GM21381 (cell line): ENCODE data around the gene GRIA1.

Source experiments
- ATAC-seq: cut with Tn5 transposase; IDR thresholded peaks from one replicate; pipeline ENCODE4 v1.9.1; 2021; ENCODE audit warnings: mild to moderate bottlenecking, moderate library complexity; ENCODE audit not compliant: unreplicated experiment

The GRIA1 gene

DNA sequence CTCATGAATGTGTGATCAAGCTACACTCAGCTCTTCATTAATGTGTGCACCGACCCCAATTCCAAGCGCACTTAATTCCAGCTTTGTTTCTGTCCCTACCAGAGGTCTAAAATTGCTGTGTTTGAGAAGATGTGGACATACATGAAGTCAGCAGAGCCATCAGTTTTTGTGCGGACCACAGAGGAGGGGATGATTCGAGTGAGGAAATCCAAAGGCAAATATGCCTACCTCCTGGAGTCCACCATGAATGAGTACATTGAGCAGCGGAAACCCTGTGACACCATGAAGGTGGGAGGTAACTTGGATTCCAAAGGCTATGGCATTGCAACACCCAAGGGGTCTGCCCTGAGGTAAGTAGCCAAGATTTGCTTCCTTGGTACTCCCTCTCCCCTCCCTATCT, 279.6 kb downstream of the GRIA1 start:
- no peak for ATAC-seq

DNA sequence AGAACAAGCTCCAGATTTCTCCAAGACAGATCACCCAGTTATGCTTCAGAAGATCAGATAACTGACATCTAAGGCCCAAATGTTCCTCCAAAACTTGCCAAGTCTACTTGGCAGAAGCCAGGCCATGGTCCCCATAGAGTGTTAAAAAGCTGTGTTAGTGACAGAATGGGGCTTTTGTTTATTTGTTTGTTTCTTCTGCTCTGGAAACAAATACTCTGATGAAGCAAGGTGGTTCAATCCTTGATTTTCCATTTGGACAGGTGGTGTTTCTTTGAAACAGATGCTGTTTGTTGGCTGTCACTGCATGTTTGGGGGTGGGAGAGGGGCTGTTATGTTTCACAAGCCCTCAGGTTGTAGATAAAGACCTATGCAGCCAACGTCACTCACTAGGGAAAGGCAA, 284.2 kb downstream of the GRIA1 start:
- ATAC-seq = no peak

DNA sequence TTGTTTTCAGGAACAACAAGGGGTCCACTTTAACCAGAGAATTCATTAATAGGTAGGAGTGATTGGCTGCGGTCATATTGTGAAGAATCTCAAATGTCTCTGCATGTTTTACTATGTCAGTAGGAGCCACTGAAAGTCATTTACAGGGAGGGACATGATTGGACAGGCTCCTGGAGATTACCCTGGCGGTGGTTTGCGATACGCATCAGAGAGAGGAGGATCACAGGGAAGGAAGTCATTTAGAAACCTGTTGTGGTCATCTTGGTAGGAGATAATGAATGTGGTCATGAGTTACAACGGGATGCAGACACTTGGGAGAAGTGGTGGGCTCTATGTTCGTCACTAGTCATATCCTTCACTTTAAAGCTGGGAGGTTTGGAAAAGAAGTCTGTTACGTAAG, 285.5 kb downstream of the GRIA1 start:
- no peak for ATAC-seq

DNA sequence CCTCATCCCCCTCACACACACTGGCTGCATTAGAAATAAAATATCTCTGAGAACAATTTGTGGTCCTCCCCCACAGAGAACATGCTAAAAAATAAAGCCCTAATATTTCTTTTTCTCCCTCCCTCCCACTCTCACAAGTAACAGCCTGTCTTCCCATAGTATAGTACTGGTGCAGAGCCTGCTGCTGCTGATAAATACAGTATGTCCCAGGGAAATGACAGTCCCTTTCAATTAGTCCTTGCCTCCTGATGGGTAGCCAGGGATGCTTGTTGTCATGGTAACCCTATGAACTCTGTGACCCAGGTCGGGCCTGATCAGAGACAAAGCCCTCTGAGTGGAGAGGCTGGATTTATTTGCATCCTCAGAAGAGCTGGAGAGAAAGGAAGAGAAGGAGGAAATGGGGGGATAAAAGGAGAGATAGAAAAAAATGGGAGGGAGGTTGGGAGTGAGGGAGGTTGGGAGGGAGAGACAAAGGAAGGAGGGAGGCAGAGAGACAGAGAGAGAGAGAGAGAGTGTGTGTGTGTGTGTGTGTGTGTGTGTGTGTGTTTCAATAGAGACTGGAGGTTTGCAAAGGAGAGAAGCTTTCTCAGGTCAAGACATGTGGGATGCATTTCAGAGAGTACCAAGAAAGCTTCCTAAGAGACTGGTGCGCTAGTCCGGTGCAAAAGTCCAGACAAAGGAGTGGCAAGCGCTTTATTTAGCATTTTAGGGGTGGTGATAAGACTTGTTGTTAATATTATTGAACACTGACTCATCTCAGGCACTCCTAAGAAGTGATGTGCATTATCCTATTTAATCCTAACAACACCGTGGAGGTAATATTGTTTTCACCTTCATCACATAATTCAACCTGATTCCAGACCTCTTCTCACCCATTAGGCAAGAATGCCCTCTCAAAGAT, 287.5 kb downstream of the GRIA1 start:
- ATAC-seq = no peak

DNA sequence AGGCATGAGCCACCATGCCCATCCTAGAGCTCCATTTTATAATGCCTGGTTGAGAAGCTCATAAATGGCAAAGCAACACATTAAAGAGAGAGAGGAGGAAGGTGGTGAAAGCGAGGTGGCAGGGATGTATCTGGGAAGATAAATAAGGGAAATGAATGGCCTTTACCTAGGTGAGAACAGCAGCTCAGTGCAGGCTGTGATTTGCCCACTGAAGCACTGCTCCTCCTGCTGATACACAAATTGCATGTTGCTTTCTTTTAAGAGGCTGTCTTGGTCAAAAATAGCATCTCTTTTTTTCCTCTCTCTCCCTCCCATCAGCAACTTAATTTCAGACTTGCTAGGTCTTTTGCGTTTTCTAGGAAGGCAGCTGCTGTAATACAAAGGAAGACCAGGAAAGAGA, 289.4 kb downstream of the GRIA1 start:
- ATAC-seq = no peak

DNA sequence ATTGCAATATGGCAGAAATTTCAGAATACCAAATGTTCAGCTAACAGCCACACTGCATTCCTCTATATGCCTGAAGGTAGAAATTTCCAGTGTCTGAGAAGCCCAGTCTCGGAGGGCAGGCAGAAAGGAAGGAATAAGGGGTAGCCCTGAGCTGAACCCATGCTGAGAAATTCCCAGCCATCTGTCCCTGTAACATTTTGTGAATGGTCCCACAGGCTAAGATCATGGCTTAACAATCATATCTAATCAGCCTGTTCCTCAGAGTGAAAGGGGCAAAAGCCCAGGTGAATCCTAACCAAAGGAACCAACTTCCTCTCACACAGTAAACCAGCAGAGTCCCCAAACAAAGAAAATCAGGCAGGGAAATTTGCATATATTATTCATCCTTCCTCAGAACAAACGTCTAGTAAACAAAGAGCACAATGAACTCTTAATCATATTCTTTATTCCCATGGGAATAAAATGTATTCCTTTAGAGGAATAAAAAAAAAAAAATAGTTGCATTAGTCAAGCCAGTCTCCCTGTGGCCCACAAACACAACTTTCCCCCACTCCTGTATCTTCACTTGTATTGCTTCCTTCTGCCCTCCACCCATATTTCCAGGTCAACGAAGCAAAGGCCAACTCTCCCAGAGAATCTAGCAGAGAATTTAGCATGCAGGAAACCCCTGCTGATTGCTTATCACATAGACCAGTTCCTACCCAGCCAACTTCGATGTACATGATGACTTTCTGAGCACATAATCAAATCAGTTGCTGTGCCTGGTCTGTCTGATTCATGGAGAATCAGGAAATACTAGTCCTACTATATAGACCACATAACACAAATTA, 290.6 kb downstream of the GRIA1 start:
- ATAC-seq = no peak

DNA sequence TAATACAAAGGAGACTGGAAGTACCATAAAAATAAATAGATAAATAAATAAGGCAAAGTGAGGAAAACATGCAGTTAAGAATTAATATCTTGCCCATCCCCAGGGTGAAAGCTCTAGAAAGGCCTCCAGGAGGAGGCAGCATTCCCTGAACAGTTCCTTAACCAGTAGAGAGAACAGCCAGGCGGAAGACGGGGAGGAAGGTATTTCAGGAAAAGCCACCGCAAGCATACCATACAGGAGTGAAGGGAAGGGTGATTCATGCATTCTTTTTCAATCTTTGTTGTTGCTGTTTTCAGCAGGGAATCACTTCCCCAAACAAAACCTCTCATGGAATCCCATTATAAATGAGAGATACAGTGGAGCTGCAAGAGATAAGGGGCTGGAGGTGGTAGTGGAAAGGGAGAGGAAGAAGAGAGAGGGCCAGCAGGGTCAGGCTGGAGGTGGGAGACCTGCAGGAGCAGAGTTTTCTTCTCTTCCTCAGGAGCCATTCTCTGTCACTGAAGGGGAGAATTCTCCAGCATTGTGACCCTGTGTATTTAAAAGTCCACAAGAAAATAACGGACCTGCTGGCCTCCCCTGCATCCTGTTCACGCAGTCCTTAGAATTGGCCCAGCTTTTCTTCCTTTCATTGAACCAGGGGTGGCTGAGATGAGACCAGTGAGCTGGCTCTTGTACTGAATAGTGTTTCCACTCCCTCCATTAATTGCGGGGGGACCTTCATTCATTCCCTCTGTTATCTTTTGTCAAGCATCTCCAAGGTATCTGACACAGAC, 292.3 kb downstream of the GRIA1 start:
- ATAC-seq = no peak

DNA sequence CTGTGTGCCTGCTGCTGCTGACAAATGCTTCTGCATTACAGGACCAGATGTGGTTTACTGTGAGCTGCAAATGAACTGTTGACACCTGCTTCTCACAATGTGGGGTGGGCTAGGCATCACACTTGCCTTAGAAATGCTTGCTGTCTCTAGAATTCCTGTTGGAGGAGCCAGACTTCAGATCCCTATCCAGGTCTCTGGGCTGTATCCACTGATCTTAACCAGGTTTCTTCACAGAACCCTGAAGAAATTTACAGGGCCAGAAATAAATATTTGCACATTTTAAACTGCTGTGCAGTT, 292.8 kb downstream of the GRIA1 start:
- ATAC-seq = no peak

DNA sequence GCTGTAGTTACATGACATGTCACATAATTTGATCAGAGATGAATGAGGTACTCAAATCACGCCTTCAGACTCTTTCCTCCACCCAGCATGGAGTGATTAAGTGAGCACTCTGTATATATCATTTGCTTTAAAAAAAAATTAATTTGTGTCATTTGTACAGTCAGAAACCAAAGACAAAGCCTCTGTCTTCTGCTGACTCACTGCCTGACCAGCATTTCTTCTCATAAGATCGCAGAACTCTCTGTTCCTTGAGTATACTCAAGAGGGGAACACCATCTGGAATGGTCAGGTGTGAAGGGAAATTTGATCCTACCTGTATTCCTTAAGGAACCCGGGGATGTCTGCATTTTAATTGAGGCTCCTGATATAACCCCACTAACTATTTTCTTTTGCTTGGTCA, 293.8 kb downstream of the GRIA1 start:
- ATAC-seq = no peak

DNA sequence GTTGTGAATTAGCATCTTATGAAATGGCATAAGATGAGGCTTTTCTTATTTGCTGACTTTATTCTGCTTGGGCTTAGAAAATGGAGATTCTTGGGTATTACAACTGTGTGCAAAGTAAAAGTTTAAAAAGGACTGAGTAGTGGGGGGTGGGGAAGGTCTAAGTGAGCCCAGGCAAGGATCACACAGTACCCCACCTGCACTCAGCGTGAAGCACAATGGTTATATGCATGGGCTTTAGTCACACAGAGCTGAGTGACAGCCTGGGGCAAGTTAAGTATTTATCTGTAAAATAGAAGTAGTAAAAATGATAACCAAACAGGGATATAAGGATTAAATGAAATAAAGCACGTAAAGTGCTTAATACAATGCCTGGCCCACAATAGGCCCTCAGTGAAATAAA, 300.9 kb downstream of the GRIA1 start:
- no peak for ATAC-seq

DNA sequence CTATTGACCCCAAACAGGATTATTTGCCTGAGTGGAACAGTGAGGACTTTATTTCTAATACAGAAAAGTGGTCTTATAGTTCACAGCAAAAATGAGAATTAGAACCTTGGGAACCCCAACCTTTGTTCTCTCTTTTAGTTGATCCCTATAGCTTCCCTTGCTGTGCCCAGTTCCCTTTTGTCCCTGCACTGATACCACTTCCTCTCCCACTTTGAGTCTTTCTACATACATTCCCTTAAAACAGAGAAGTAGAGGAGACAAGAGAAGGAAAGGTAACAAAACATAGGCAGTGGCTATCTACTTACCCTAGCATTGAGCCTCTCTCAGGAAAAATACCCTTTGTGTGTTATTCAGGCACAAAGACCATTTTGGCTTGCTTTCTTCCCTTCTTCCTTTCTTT, 301.8 kb downstream of the GRIA1 start:
- ATAC-seq = no peak

DNA sequence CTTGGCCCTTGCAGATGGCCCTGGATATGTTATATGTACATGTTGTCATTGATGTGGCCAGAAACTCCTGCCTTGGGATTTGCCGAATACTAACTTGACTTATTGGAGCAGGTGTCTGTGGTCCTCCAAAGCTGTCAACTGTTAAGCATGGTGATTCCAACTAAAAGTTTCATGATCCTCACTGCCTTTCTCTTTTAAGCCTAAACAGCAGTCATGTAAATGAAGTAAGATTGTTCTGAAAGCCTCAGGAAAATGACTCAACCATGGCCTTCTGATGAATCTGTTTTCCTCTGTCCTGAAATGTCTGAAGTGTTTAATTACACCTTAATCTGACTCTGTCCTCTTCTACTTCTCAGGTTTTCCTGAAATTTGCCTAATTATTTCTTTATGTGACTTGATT, 303.2 kb downstream of the GRIA1 start:
- ATAC-seq = no peak

DNA sequence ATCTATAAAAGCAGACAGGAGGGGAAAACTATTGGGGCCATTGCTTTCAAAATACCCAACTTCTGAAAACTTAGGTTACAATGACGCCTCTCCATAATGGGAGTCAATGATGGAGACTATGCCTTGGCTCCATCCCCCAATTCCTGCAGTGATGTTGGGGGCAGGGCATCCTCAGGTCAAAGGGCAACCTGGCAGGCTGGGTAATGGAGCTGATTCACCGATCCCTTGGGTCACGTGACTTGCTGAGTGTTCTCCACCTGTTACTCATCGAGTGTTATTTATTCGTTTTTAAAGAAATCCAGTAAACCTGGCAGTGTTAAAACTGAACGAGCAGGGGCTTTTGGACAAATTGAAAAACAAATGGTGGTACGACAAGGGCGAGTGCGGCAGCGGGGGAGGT, 303.9 kb downstream of the GRIA1 start:
- no peak for ATAC-seq

DNA sequence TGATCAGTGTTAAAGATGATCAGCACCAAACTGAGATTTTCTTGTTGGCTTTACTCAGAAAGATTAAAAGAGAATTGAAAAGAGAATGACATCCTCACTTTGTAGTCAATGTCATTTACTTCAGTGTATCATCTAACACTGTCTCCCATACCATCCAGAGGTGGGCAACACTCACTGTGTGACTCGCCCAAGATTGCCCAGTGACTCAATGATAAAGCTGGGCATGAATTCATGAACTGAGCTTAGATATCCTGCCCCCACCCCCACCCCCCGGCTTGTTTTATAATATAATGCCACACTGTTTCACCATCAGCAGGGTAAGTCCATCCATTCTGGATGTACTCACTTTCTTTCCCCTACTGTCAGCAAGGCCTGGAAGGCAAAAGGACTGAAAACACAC, 306.1 kb downstream of the GRIA1 start:
- ATAC-seq = no peak

DNA sequence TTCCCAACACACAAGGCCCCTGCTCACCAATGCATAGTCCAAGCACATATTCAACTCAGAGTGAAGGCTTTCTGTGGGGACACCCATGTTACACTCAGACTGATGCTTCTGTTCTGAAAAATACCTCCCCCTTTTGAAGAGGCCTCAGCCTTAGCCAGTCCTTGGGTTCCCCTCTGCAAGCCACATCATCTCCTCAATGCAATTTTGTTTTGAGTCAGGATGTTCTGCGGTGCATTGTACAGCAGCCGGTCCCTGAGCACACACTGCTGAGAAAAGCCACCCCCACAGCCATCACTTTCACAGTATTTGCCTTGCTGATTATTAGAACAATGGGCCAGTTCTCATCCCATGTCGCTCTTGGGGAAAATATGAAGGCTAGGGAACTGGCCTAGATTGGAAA, 307.0 kb downstream of the GRIA1 start:
- ATAC-seq = no peak

DNA sequence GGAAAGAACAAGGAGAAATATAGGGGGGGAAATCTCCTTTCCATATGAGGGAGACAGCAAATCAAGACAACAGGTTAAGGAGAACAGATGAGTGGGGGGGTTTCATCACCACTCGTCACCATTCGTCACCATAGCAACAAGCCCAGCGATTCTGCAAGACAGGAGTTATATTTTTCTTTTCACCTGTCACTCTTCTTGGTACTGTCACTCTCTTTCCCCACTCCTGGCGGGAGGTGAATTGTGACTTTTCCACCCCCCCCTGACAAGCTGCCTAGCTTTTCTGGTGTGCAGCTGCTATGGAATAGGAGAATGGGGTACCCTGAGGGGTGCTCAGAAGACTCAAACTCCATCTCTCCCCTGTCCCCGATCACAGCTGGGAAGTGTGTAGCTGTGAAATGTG, 308.4 kb downstream of the GRIA1 start:
- no peak for ATAC-seq

DNA sequence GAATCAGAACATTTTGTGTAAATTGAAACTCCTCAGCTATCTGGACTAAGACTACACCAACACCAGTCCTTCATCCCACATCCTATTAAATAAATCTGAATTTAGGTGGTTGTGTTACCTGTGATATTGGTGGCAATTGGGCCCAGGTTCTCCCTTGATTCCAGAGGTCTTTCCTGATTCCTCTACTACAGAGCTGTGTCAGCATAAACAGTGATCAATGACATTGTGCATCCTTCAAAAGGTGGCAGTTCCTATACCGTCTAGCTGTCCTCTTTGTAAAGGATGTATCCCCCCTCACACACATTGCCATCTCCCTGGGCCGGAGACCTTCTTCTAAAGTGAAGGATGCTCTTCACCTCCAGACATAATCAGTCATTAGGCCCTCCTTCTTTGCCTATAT, 309.0 kb downstream of the GRIA1 start:
- no peak for ATAC-seq

DNA sequence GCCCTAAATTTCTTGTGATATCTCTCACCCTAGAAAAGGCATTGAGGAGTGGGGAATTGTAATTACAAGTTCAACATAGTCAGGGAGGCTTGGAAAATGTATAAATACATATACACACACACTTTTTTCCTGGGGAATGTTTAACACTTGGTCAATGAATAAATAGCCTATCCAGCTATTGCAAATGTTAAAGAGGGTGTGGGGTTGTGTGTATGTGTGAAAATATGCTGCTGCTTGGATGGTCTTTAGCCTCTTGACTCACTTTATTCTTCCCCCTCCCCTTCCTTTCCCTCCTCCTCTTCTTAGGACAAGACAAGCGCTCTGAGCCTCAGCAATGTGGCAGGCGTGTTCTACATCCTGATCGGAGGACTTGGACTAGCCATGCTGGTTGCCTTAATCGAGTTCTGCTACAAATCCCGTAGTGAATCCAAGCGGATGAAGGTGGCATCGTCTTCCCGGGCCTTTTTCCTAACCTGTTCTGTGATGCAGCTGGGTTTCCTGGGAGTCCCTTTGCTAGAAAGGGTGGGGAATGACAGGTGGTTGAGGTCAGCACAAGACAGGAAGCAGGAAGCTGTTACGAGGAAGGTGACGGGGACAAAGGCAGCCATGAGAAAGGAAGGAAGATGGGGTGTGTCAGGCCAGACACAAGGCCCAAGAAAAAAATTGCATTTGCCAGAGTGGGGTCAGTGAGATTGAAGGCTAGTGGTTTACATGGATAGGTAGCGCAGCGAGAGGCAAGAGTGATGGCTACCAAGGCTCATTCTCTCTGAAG, 311.8 kb downstream of the GRIA1 start:
- ATAC-seq = no peak

DNA sequence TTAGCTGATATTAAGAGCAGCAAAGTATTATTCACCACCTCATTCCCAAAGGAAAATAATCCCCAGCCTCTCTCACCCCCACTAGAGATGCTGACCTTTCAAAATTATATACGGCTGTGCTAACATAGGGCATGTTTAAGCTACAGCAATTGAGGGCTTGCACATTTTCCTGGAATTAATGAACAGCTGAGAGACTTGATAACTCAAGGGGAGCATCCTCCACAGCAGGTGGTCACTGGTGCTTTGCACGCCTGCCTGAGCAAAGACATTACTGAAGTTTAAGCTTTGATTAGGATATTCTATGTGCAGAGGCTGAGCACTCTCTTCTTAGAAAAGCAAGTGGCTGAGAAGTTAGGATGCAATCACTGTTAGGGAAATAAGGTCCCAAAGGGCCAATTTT, 317.3 kb downstream of the GRIA1 start:
- no peak for ATAC-seq

DNA sequence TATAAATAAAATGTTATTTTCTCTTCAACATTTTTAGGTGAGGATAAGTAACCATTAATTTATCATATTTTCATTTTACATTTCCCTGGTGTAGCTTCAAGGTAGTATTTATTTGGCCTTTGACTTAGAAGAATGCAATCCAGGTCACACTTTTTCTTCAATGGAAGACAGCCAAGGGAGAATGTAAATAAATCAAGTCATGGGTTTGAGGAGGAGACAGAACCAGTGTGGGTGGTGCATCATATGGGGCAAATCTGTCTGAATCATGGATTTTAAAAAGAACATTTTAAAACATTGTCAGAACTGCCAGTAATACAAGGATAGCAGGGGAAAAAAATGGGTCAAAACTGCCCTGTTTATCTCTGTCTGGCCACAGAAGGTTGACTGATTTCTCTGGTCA, 318.7 kb downstream of the GRIA1 start:
- ATAC-seq = no peak

DNA sequence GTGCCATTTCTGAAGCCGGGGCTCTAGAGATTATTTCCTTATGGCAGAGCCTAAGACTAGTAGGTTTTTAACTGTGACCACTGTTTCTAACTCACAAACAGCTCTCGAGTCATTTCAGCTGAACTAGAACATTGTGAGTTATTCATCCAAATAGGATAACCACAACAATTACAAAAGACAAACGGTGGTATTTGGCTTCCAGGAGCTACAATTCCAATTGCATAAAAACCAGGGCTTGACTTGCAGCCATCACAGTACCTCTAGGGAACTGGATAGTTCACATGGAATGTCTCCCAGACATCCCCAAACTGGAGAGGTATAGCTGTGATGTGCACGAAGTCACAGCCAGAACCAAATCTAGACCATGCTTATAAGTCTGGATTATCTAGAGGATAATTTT, 323.4 kb downstream of the GRIA1 start:
- no peak for ATAC-seq
